HEK293 (cell line): ENCODE results near the gene ZNRF1.

ENCODE experiments used
- AEBP2 ChIP-seq: fragments of 450-650 bp; formaldehyde crosslinking; IDR thresholded peaks from 2 replicates; pipeline ENCODE4 v1.5.1; 2016; ENCODE audit warnings: missing biosample characterization, missing genetic modification characterization, borderline replicate concordance
- CTCF ChIP-seq: fragments of 450-650 bp; formaldehyde crosslinking; IDR thresholded peaks from 2 replicates; pipeline ENCODE4 v1.5.1; 2016; ENCODE audit warnings: missing biosample characterization, missing genetic modification characterization
- TCF7L2 ChIP-seq: IDR thresholded peaks from 2 replicates; pipeline ENCODE4 v1.6.1; 2011; ENCODE audit warnings: low read depth, mild to moderate bottlenecking, inconsistent platforms, low read length, moderate library complexity, borderline replicate concordance
- YY1 ChIP-seq: fragments of 450-650 bp; formaldehyde crosslinking; IDR thresholded peaks from 2 replicates; pipeline ENCODE4 v1.5.1; 2018; ENCODE audit warnings: missing biosample characterization, missing genetic modification characterization
- ZNF350 ChIP-seq: fragments of 450-650 bp; formaldehyde crosslinking; IDR thresholded peaks from 2 replicates; pipeline ENCODE4 v1.5.0; 2017; ENCODE audit warnings: missing biosample characterization, mild to moderate bottlenecking, missing genetic modification characterization
- ZNF549 ChIP-seq: fragments of 450-650 bp; IDR thresholded peaks from 2 replicates; pipeline ENCODE4 v1.5.1; 2018; ENCODE audit warnings: missing biosample characterization, missing genetic modification characterization, mild to moderate bottlenecking, inconsistent platforms, moderate library complexity
- ZNF626 ChIP-seq: fragments of 450-650 bp; sonication (Bioruptor Pico); formaldehyde crosslinking; IDR thresholded peaks from 2 replicates; pipeline ENCODE4 v1.5.1; 2018; ENCODE audit warnings: missing biosample characterization, missing genetic modification characterization, inconsistent platforms
- ZNF843 ChIP-seq: fragments of 450-650 bp; formaldehyde crosslinking; IDR thresholded peaks from 2 replicates; pipeline ENCODE4 v1.5.1; 2016; ENCODE audit warnings: missing biosample characterization, missing genetic modification characterization

GRCh38 chr16:75059411-75059810, 60.6 kb downstream of the ZNRF1 start:
- TF ChIP-seq ZNF626 (tag by site-specific recombination): no peak
- TF ChIP-seq AEBP2 (tag by site-specific recombination): no peak
- TF ChIP-seq CTCF: no peak
- no peak for TF ChIP-seq ZNF549 (tag by site-specific recombination)
- TF ChIP-seq ZNF843: no peak
- no peak for TF ChIP-seq TCF7L2
- no peak for TF ChIP-seq YY1
- TF ChIP-seq ZNF350 (tag by site-specific recombination): no peak
